ENCODE data around the gene NLN.
"Not testable (repeated sequence)": the region's sequence is repeated elsewhere in the genome, so short reads cannot be mapped to it uniquely, and the experiment has no call there.

NLN gene

GRCh38 chr5:65766175-65766574, 44.2 kb downstream of the NLN start:
- TF ChIP-seq, protein P1, sequence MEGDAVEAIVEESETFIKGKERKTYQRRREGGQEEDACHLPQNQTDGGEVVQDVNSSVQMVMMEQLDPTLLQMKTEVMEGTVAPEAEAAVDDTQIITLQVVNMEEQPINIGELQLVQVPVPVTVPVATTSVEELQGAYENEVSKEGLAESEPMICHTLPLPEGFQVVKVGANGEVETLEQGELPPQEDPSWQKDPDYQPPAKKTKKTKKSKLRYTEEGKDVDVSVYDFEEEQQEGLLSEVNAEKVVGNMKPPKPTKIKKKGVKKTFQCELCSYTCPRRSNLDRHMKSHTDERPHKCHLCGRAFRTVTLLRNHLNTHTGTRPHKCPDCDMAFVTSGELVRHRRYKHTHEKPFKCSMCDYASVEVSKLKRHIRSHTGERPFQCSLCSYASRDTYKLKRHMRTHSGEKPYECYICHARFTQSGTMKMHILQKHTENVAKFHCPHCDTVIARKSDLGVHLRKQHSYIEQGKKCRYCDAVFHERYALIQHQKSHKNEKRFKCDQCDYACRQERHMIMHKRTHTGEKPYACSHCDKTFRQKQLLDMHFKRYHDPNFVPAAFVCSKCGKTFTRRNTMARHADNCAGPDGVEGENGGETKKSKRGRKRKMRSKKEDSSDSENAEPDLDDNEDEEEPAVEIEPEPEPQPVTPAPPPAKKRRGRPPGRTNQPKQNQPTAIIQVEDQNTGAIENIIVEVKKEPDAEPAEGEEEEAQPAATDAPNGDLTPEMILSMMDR (IDR thresholded peaks at IDR 0.05; ENCODE audit: extremely low read depth, missing control alignments), result no peak
- no peak for DNase-seq (ENCODE audit: low spot score)

DNA sequence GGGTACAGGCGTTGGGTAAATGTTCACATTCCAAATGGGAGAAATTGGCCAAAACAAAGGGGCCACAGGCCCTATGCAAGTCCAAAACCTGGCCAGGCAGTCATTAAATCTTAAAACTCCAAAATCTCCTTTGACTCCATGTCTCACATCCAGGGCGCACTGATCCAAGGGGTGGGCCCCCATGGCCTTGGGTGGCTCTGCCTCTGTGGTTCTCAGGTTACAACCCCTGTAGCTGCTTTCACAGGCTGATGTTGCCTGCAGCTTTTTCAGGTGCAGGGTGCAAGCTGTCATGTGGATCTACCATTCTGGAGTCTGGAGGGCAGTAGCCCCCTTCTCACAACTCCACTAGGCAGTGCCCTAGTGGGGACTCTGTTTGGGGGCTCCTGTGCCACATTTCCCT, 44.8 kb downstream of the NLN start:
- TF ChIP-seq, protein P1 (IDR thresholded peaks at IDR 0.05; ENCODE audit: extremely low read depth, missing control alignments), result no peak
- DNase-seq (ENCODE audit: low spot score), result no peak

GRCh38 chr5:65767565-65767964, 45.6 kb downstream of the NLN start:
- TF ChIP-seq, protein P1 (IDR thresholded peaks at IDR 0.05; ENCODE audit: extremely low read depth, missing control alignments), result no peak
- DNase-seq (ENCODE audit: low spot score), result no peak

GRCh38 chr5:65768723-65769346, 46.8 kb downstream of the NLN start:
- no peak for DNase-seq (ENCODE audit: low spot score)

DNA sequence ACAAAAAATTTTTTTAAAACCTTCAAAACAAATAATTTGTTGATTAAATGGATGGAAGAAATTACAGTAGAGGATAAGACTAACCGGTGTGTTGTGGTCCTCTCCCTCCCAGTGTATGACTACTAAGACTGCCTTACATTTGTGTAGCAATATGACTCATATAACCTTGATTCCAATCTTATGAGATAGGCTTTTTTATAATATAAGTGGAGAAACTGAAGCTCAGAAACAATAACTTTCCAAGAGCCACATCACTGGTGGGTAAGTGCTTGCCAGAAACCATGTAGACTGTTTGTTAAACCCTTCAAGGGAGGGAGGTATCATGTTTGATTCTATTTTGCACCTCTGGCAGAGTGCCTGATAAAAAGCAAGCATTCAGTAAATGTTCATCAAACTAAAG, 47.5 kb downstream of the NLN start:
- no peak for DNase-seq (ENCODE audit: low spot score)
- TF ChIP-seq, protein P1 (IDR thresholded peaks at IDR 0.05; ENCODE audit: extremely low read depth, missing control alignments), result no peak

More at GRCh38 chr5:65768723-65769346, 46.8 kb downstream of the NLN start:
- TF ChIP-seq, protein P1 (IDR thresholded peaks at IDR 0.05; ENCODE audit: extremely low read depth, missing control alignments), result no peak

- no peak for DNase-seq (ENCODE audit: low spot score)
- TF ChIP-seq, protein P1 (IDR thresholded peaks at IDR 0.05; ENCODE audit: extremely low read depth, missing control alignments), result no peak
Observed at GRCh38 chr5:65771266-65771665, 49.3 kb downstream of the NLN start.

GRCh38 chr5:65772963-65773362, 51.0 kb downstream of the NLN start:
- not testable (repeated sequence) for DNase-seq (ENCODE audit: low spot score)

DNA sequence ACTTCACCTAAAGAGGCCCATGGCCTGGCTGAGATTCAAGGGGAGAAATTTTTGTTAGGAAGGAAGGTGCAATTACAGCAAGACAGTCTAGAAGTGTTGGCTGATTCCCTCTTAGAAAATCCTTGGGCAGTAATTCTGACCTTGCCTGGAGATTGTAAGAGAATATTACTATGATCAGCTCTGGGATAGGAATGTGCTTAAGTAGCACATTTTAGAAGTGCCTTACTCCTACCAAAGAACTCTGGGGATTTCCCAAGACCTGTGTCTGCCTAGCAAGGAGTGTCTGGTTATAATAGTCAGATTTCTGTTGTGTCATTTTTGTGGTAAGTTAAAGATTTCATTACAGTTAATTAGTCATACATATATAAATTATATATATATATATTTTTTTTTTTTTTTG, 52.3 kb downstream of the NLN start:
- TF ChIP-seq, protein P1 (IDR thresholded peaks at IDR 0.05; ENCODE audit: extremely low read depth, missing control alignments), result no peak
- peak; percentile 25 for DNase-seq (ENCODE audit: low spot score)

Data from GM20000 (cell line).